Naive thymus-derived CD8-positive, alpha-beta T cell (primary cell): ENCODE data around the gene UBA6. TPM values are rescaled to one million over a fixed set of nuclear protein-coding genes. Genes with fewer than 3 reads are reported as not detected.
"Not testable (repeated sequence)": the region's sequence is repeated elsewhere in the genome, so short reads cannot be mapped to it uniquely, and the experiment has no call there.

Experiments used
- ATAC-seq, 2 donors: fragments of 150-1000 bp; cut with Tn5 transposase in 1 of 2; sonication (Bioruptor Pico), chemical (Tn5 transposase) in 1 of 2; 1 replicate in 1 of 2; 2 replicates in 1 of 2; pipeline ENCODE4 v1.10.0; 2021; ENCODE audit warnings: mild to moderate bottlenecking in 2 of 2, moderate library complexity in 2 of 2
- POLR2A ChIA-PET: fragments of 350-600 bp; sonication (Branson Sonifier 250); formaldehyde crosslinking; loops from one replicate; lab custom pipeline; 2021; ENCODE audit warnings: antibody characterized with exemption; lab: Charles Lee
- DNase-seq, 10 donors: peaks; one replicate each; pipeline versions ENCODE4 v3.0.0 to v3.0.0-alpha.2; 2020 to 2022
- H3K27ac Mint-ChIP-seq, 10 donors: one replicate each; pipeline ENCODE4 v1.8.0; 2020 to 2022; ENCODE audit warnings: mild to moderate bottlenecking in 10 of 10, mixed read lengths in 10 of 10, moderate library complexity in 4 of 10, inconsistent platforms in 1 of 10
- H3K27me3 Mint-ChIP-seq, 5 donors: one replicate each; pipeline ENCODE4 v1.8.0; 2021 to 2022; ENCODE audit warnings: mixed read lengths in 5 of 5
- H3K36me3 Mint-ChIP-seq, 3 donors: one replicate each; pipeline ENCODE4 v1.8.0; 2020 to 2022; ENCODE audit warnings: mixed read lengths in 3 of 3, mild to moderate bottlenecking in 2 of 3, inconsistent platforms in 1 of 3
- H3K4me1 Mint-ChIP-seq, 4 donors: one replicate each; pipeline ENCODE4 v1.8.0; 2021 to 2022; ENCODE audit warnings: mixed read lengths in 4 of 4
- H3K4me3 Mint-ChIP-seq, 10 donors: one replicate each; pipeline ENCODE4 v1.8.0; 2020 to 2022; ENCODE audit warnings: mild to moderate bottlenecking in 10 of 10, mixed read lengths in 10 of 10, moderate library complexity in 6 of 10, inconsistent platforms in 1 of 10
- H3K9me3 Mint-ChIP-seq, 9 donors: one replicate each; pipeline ENCODE4 v1.8.0; 2020 to 2022; ENCODE audit warnings: mixed read lengths in 9 of 9, mild to moderate bottlenecking in 3 of 9, inconsistent platforms in 1 of 9, moderate library complexity in 1 of 9
- polyA plus RNA-seq, 3 donors: library from polyadenylated mRNA; unstranded; fragments of 300-500 nt; fragmentation: Illumina TruSeq; gene quantifications; one replicate each; pipeline ENCODE4 v1.2.3, GENCODE V29; 2021
- total RNA-seq, 8 experiments: library from RNA in 2 of 8; stranded (reverse) in 2 of 8; gene quantifications; one replicate each; pipeline ENCODE4 v1.2.3 and lab custom pipeline; 2021 to 2026

The UBA6 gene
- 10 to 100 TPM; 46.4 to 52.9 TPM for total RNA-seq
- polyA plus RNA-seq = 10 to 100 TPM; 18.2 to 19.5 (median 18.5) TPM
- 52.2 to 127 (median 103) reads per million in 6 experiments for total RNA-seq (lab: John Stamatoyannopoulos, UW)

GRCh38 chr4:67700738-67701516 is at the start of gene UBA6:
UBA6 (minus strand) TSS chr4:67701155; CDS start chr4:67701119, 36 bp downstream.
- Mint-ChIP-seq H3K36me3 (peaks cover 11 to 24% (median 24%) of the 10 kb centered on the region in 3 donors), H3K27ac (peak within 1 kb of the TSS; percentile 96 to 99 (median 97)), H3K9me3 (peaks cover 0 to 8% (median 4%) of the 10 kb centered on the region in 9 donors), H3K4me3 (peak within 1 kb of the TSS; percentile 94 to 99 (median 98)), H3K4me1 (peaks cover 26 to 73% (median 70%) of the 10 kb centered on the region in 4 donors), H3K27me3 (no peaks in the 10 kb centered on the region)
- DNase-seq = peak; percentile 88 to 96 (median 90)
- POLR2A ChIA-PET = interaction anchor here (0.6 to 2.1 kb wide), 4 partner anchors 20 to 156 kb away, joined by 3 to 13 read pairs (median 3); partner anchors contain the start of gene CENPC
- peak; percentile 95 to 96 for ATAC-seq

GRCh38 chr4:67750691-67751090 is 49.7 kb upstream of the UBA6 start:
- no peak for ATAC-seq
- Mint-ChIP-seq H3K9me3 (no peaks in the 10 kb centered on the region), H3K36me3 (no peaks in the 10 kb centered on the region), H3K27ac (no peak overlapping the region), H3K4me3 (no peak overlapping the region), H3K4me1 (no peaks in the 10 kb centered on the region), H3K27me3 (no peaks in the 10 kb centered on the region)
- no peak for DNase-seq
- POLR2A ChIA-PET = no interaction called here

- no peaks in the 10 kb centered on the region for H3K36me3 Mint-ChIP-seq
- ATAC-seq = no peak
- no peaks in the 10 kb centered on the region for H3K9me3 Mint-ChIP-seq
- no peak overlapping the region for H3K27ac Mint-ChIP-seq
- POLR2A ChIA-PET = no interaction called here
- H3K4me3 Mint-ChIP-seq = no peak overlapping the region
- H3K27me3 Mint-ChIP-seq = no peaks in the 10 kb centered on the region
- DNase-seq = no peak
- H3K4me1 Mint-ChIP-seq = no peaks in the 10 kb centered on the region
Measured at GRCh38 chr4:67749286-67749685, 48.3 kb upstream of the UBA6 start.

GRCh38 chr4:67746797-67747495 is 46.0 kb upstream of the UBA6 start:
- POLR2A ChIA-PET = no interaction called here
- H3K36me3 Mint-ChIP-seq = no peaks in the 10 kb centered on the region
- DNase-seq (peak in 3 of 10 donors; percentile 40 to 44 (median 40)), ATAC-seq (no peak)
- H3K27me3 Mint-ChIP-seq = no peaks in the 10 kb centered on the region
- H3K9me3 Mint-ChIP-seq = no peaks in the 10 kb centered on the region
- H3K4me3 Mint-ChIP-seq = no peak overlapping the region
- H3K4me1 Mint-ChIP-seq = no peaks in the 10 kb centered on the region
- no peak overlapping the region for H3K27ac Mint-ChIP-seq

GRCh38 chr4:67744561-67745283 is 43.8 kb upstream of the UBA6 start:
- H3K27me3 Mint-ChIP-seq = no peaks in the 10 kb centered on the region
- POLR2A ChIA-PET = interaction anchor here (1.5 kb wide), 1 partner anchor 43 kb away, joined by 3 read pairs; the partner anchor contains the start of gene UBA6
- DNase-seq (no peak), ATAC-seq (no peak)
- H3K36me3 Mint-ChIP-seq = no peaks in the 10 kb centered on the region
- H3K4me3 Mint-ChIP-seq = no peak overlapping the region
- no peaks in the 10 kb centered on the region for H3K9me3 Mint-ChIP-seq
- H3K27ac Mint-ChIP-seq = no peak overlapping the region
- H3K4me1 Mint-ChIP-seq = peaks cover 0 to 1% (median 0%) of the 10 kb centered on the region in 4 donors

- POLR2A ChIA-PET = no interaction called here
- ATAC-seq (no peak), DNase-seq (no peak)
- H3K4me1 Mint-ChIP-seq = peaks cover 0 to 1% (median 0%) of the 10 kb centered on the region in 4 donors
- no peak overlapping the region for H3K27ac Mint-ChIP-seq
- H3K36me3 Mint-ChIP-seq = no peaks in the 10 kb centered on the region
- H3K9me3 Mint-ChIP-seq = no peaks in the 10 kb centered on the region
- no peak overlapping the region for H3K4me3 Mint-ChIP-seq
- no peaks in the 10 kb centered on the region for H3K27me3 Mint-ChIP-seq
Measured at GRCh38 chr4:67743194-67743593, 42.2 kb upstream of the UBA6 start.

GRCh38 chr4:67736262-67736661 is 35.3 kb upstream of the UBA6 start:
- Mint-ChIP-seq H3K4me3 (no peak overlapping the region), H3K27me3 (no peaks in the 10 kb centered on the region), H3K36me3 (peaks cover 0 to 9% (median 7%) of the 10 kb centered on the region in 3 donors), H3K9me3 (peaks cover 0 to 2% (median 0%) of the 10 kb centered on the region in 9 donors), H3K27ac (no peak overlapping the region), H3K4me1 (peaks cover 0 to 3% (median under 1%) of the 10 kb centered on the region in 4 donors)
- DNase-seq (no peak), ATAC-seq (no peak)
- POLR2A ChIA-PET = no interaction called here

- no peak overlapping the region for H3K4me3 Mint-ChIP-seq
- peaks cover 0 to 2% (median 0%) of the 10 kb centered on the region in 9 donors for H3K9me3 Mint-ChIP-seq
- peaks cover 0 to 3% (median under 1%) of the 10 kb centered on the region in 4 donors for H3K4me1 Mint-ChIP-seq
- H3K27me3 Mint-ChIP-seq = no peaks in the 10 kb centered on the region
- H3K27ac Mint-ChIP-seq = no peak overlapping the region
- peaks cover 0 to 17% (median 15%) of the 10 kb centered on the region in 3 donors for H3K36me3 Mint-ChIP-seq
- ATAC-seq = no peak
- DNase-seq = no peak
- POLR2A ChIA-PET = no interaction called here
Measured at GRCh38 chr4:67735325-67735724, 34.4 kb upstream of the UBA6 start.

GRCh38 chr4:67730511-67730910 is 29.6 kb upstream of the UBA6 start:
- H3K4me1 Mint-ChIP-seq, H3K27me3 Mint-ChIP-seq, H3K9me3 Mint-ChIP-seq, H3K4me3 Mint-ChIP-seq, ATAC-seq, POLR2A ChIA-PET, H3K27ac Mint-ChIP-seq, DNase-seq: not testable (repeated sequence)
- peaks cover 0 to 27% (median 23%) of the 10 kb centered on the region in 3 donors for H3K36me3 Mint-ChIP-seq

GRCh38 chr4:67727124-67727850 is 26.3 kb upstream of the UBA6 start:
- Mint-ChIP-seq H3K27me3 (peaks cover 0 to 3% (median 0%) of the 10 kb centered on the region in 5 donors), H3K27ac (no peak overlapping the region), H3K4me1 (no peaks in the 10 kb centered on the region), H3K9me3 (peaks cover 0 to 8% (median 0%) of the 10 kb centered on the region in 9 donors), H3K36me3 (peaks cover 3 to 31% (median 21%) of the 10 kb centered on the region in 3 donors), H3K4me3 (no peak overlapping the region)
- POLR2A ChIA-PET = no interaction called here
- no peak for DNase-seq
- ATAC-seq = no peak

- H3K4me1 Mint-ChIP-seq = peaks cover 0 to 5% (median under 1%) of the 10 kb centered on the region in 4 donors
- H3K4me3 Mint-ChIP-seq = no peak overlapping the region
- POLR2A ChIA-PET = no interaction called here
- H3K27ac Mint-ChIP-seq = no peak overlapping the region
- H3K27me3 Mint-ChIP-seq = peaks cover 0 to 3% (median 0%) of the 10 kb centered on the region in 5 donors
- ATAC-seq (no peak), DNase-seq (no peak)
- H3K36me3 Mint-ChIP-seq = peaks cover 11 to 27% (median 26%) of the 10 kb centered on the region in 3 donors
- H3K9me3 Mint-ChIP-seq = peaks cover 0 to 8% (median 0%) of the 10 kb centered on the region in 9 donors
Measured at GRCh38 chr4:67725981-67726380, 25.0 kb upstream of the UBA6 start.

GRCh38 chr4:67725132-67725531 is 24.2 kb upstream of the UBA6 start:
- Mint-ChIP-seq H3K27ac (no peak overlapping the region), H3K9me3 (peaks cover 0 to 8% (median 0%) of the 10 kb centered on the region in 9 donors), H3K27me3 (peaks cover 0 to 3% (median 0%) of the 10 kb centered on the region in 5 donors), H3K36me3 (peaks cover 11 to 27% (median 25%) of the 10 kb centered on the region in 3 donors), H3K4me1 (peaks cover 0 to 5% (median under 1%) of the 10 kb centered on the region in 4 donors), H3K4me3 (no peak overlapping the region)
- POLR2A ChIA-PET = no interaction called here
- no peak for ATAC-seq
- no peak for DNase-seq
